AG04450 (cell line): ENCODE data around the gene HOXC12. TPM values are rescaled to one million over a fixed set of nuclear protein-coding genes. Genes with fewer than 3 reads are reported as not detected.

Experiments
- CTCF ChIA-PET: fragments of 300-600, 350-600 bp; formaldehyde crosslinking; extraction: SDS; loops from one replicate; lab custom pipeline; 2022; ENCODE audit warnings: antibody characterized with exemption, inconsistent platforms; lab: Charles Lee
- POLR2A ChIA-PET: fragments of 350-600 bp; formaldehyde crosslinking; extraction: SDS; loops from one replicate; lab custom pipeline; 2021; ENCODE audit warnings: antibody characterized with exemption, inconsistent platforms; lab: Yijun Ruan, JAX
- DNase-seq: peaks from one replicate; pipeline ENCODE4 v3.0.0-alpha.2; 2011; ENCODE audit warnings: low read depth, low spot score
- H3K27ac ChIP-seq: one replicate; pipeline ENCODE4 v1.5.1; 2012; ENCODE audit warnings: low read depth, low read length, control low read depth
- H3K27me3 ChIP-seq: one replicate; pipeline ENCODE4 v1.6.0; 2012; ENCODE audit warnings: low read length; ENCODE audit not compliant: control insufficient read depth, insufficient read depth
- H3K4me3 ChIP-seq: 2 replicates; pipeline ENCODE4 v1.5.1; 2011; ENCODE audit warnings: mild to moderate bottlenecking, low read depth, low read length, control low read depth
- H3K9me3 ChIP-seq: 2 replicates; pipeline ENCODE4 v1.5.1; 2012; ENCODE audit warnings: low read length; ENCODE audit not compliant: control insufficient read depth, insufficient read depth
- CTCF ChIP-seq: IDR thresholded peaks from 2 replicates; pipeline ENCODE4 v1.5.1; 2011; ENCODE audit warnings: low read depth, low read length, control low read depth, inconsistent platforms
- polyA plus RNA-seq: library from polyadenylated mRNA; depleted of rRNA; stranded (reverse); fragments of >200 nt; gene quantifications from 2 replicates; pipeline ENCODE4 v1.2.3, GENCODE V29; 2011

Gene HOXC12
- polyA plus RNA-seq, 1 experiment = not detected

GRCh38 chr12:53994264-53995001 is 39.7 kb downstream of the HOXC12 start:
- Histone ChIP-seq H3K4me3 (no peak overlapping the region), H3K9me3 (peaks cover 8% of the 10 kb centered on the region; the same call in 1 of the 2 replicates), H3K27me3 (peaks cover 97% of the 10 kb centered on the region), H3K27ac (no peak overlapping the region)
- POLR2A ChIA-PET = no interaction called here
- CTCF ChIA-PET = interaction anchor here (0.7 to 1.2 kb wide), 4 partner anchors 10 to 220 kb away, joined by 3 read pairs; no protein-coding TSS in a partner anchor
- DNase-seq = no peak
- no peak for TF ChIP-seq CTCF

GRCh38 chr12:53995002-53995377 is 40.3 kb downstream of the HOXC12 start:
- H3K27me3 ChIP-seq = peaks cover 100% of the 10 kb centered on the region
- POLR2A ChIA-PET = no interaction called here
- H3K9me3 ChIP-seq = peaks cover 13% of the 10 kb centered on the region; the same call in 1 of the 2 replicates
- CTCF ChIA-PET = interaction anchor here (0.7 to 1.3 kb wide), 4 partner anchors 10 to 213 kb away, joined by 3 to 5 read pairs (median 3); no protein-coding TSS in a partner anchor
- H3K4me3 ChIP-seq = no peak overlapping the region
- no peak for TF ChIP-seq CTCF
- no peak overlapping the region for H3K27ac ChIP-seq
- no peak for DNase-seq

GRCh38 chr12:53995378-53996239 is 40.9 kb downstream of the HOXC12 start:
- no peak for TF ChIP-seq CTCF
- Histone ChIP-seq H3K27me3 (peaks cover 98% of the 10 kb centered on the region), H3K27ac (no peak overlapping the region), H3K9me3 (peaks cover 13% of the 10 kb centered on the region; the same call in 1 of the 2 replicates), H3K4me3 (peak overlapping the region; percentile 42)
- DNase-seq = no peak
- ChIA-PET POLR2A (no interaction called here), CTCF (interaction anchor here (0.6 to 1.3 kb wide), 4 partner anchors 9 to 213 kb away, joined by 3 to 5 read pairs (median 3); partner anchors contain the start of gene HOXC8)

GRCh38 chr12:53996240-53997203 is 41.8 kb downstream of the HOXC12 start:
- ChIA-PET POLR2A (no interaction called here), CTCF (interaction anchor here (0.6 to 1.3 kb wide), 2 partner anchors 9 to 12 kb away, joined by 3 to 5 read pairs; partner anchors contain the start of gene HOXC8)
- H3K27me3 ChIP-seq = peaks cover 98% of the 10 kb centered on the region
- H3K27ac ChIP-seq = no peak overlapping the region
- no peak for TF ChIP-seq CTCF
- H3K4me3 ChIP-seq = peak overlapping the region; percentile 42; the same call in 1 of the 2 replicates
- DNase-seq = no peak
- peaks cover 13% of the 10 kb centered on the region; the same call in 1 of the 2 replicates for H3K9me3 ChIP-seq
